HG03520 (cell line): Measurements from ENCODE around the gene DAZ1.
"Not testable (repeated sequence)": the region's sequence is repeated elsewhere in the genome, so short reads cannot be mapped to it uniquely, and the experiment has no call there.

ENCODE experiments used
- ATAC-seq: cut with Tn5 transposase; IDR thresholded peaks from one replicate; pipeline ENCODE4 v1.9.1; 2021; ENCODE audit warnings: mild to moderate bottlenecking, moderate library complexity; ENCODE audit not compliant: unreplicated experiment

Gene DAZ1, protein sequence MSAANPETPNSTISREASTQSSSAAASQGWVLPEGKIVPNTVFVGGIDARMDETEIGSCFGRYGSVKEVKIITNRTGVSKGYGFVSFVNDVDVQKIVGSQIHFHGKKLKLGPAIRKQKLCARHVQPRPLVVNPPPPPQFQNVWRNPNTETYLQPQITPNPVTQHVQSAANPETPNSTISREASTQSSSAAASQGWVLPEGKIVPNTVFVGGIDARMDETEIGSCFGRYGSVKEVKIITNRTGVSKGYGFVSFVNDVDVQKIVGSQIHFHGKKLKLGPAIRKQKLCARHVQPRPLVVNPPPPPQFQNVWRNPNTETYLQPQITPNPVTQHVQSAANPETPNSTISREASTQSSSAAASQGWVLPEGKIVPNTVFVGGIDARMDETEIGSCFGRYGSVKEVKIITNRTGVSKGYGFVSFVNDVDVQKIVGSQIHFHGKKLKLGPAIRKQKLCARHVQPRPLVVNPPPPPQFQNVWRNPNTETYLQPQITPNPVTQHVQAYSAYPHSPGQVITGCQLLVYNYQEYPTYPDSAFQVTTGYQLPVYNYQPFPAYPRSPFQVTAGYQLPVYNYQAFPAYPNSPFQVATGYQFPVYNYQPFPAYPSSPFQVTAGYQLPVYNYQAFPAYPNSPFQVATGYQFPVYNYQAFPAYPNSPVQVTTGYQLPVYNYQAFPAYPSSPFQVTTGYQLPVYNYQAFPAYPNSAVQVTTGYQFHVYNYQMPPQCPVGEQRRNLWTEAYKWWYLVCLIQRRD

DNA sequence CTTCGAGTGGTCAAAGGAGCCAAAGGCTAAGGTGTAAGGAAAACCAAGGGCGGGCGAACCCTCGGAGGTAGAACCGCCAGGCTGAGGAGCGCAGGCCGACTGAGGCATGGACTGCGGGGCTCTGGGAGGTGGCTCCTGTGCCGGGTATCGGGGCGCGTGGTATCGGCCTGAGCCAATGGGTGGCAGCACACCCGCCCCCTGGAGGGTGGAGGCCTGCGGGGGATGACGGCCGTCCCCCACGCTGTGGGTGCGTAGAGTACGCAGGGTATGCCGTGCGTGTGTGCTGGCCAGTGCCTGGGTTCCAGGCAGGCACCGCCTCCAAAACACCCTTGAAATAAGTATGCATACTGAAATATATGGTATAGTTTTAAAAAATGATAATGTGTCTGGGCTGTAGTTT lies at the start of gene DAZ1:
Gene DAZ1, minus strand, starts transcription at position 101 of the 400 bp plus-strand sequence. CDS start 208 bp downstream, outside the sequence.
- not testable (repeated sequence) for ATAC-seq

DNA sequence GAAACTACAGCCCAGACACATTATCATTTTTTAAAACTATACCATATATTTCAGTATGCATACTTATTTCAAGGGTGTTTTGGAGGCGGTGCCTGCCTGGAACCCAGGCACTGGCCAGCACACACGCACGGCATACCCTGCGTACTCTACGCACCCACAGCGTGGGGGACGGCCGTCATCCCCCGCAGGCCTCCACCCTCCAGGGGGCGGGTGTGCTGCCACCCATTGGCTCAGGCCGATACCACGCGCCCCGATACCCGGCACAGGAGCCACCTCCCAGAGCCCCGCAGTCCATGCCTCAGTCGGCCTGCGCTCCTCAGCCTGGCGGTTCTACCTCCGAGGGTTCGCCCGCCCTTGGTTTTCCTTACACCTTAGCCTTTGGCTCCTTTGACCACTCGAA lies 20.4 kb upstream of the DAZ1 start, which contains the start of gene DAZ2:
Gene DAZ2, plus strand, starts transcription at position 301 of the 400 bp plus-strand sequence. CDS start 208 bp downstream, outside the sequence.
- not testable (repeated sequence) for ATAC-seq

DNA sequence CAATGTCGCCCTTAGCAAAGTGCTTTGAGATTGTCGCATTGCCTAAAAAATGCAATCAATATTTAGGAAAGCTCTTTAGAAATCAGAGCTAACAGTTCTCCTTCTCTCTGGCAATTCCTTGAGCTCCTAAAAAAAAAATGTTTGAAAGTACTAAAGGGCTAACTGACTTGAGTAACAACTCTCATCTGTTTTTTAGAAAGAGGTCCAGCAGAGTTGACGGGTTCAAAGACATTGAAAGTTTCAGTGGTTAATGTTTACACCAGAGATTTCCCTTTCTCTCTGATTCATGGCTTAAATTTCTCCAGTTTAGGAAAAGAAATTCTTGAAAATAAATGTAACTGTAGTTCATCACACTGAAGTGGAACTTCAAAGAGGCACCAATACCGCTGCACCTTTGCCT lies 11.9 kb upstream of the DAZ1 start:
- not testable (repeated sequence) for ATAC-seq

DNA sequence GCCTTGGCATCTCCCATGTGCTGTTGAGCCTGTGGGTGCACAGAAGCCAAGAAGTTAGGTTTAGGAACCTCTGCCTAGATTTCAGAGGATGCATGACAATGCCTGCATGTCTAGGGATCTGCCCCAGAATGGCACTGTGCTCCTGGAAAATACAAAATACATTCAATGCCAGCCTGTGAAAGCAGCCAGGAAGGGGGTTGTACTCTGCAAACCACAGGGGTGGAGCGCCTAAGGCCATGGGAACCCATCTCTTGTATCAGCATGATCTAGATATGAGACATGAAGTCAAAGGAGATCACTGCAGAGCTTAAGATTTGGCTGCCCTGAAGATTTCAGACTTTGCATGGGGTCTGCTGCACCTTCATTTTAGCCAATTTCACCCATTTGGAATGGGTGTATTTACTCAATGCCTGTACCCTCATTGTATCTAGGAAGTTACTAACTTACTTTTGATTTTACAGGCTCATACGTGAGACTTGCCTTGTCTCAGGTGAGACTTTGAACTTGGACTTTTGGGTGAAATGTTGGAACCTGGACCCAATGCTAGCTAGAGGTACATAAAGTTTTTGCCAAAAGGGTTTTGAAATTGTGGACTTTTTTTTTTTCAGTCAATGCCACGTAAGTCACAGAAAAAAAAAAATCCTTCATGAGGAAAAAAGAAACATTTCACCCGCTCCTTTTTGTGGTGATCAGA lies 11.1 kb upstream of the DAZ1 start:
- ATAC-seq = not testable (repeated sequence)

DNA sequence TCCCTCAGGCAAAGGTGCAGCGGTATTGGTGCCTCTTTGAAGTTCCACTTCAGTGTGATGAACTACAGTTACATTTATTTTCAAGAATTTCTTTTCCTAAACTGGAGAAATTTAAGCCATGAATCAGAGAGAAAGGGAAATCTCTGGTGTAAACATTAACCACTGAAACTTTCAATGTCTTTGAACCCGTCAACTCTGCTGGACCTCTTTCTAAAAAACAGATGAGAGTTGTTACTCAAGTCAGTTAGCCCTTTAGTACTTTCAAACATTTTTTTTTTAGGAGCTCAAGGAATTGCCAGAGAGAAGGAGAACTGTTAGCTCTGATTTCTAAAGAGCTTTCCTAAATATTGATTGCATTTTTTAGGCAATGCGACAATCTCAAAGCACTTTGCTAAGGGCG lies 8.6 kb upstream of the DAZ1 start:
- ATAC-seq = not testable (repeated sequence)
